Stimulated activated CD8-positive, alpha-beta memory T cell treated with anti-CD3 and anti-CD28 coated beads, Interleukin-2, amount 100 ng/mL, for 1 hour (primary cell): ENCODE measurements around the gene OR14A16.

ENCODE experiments used
- DNase-seq, 2 donors: peaks; one replicate each; pipeline ENCODE4 v3.0.0-alpha.2; 2020; ENCODE audit warnings: low read depth in 2 of 2

OR14A16 gene

GRCh38 chr1:247769603-247770002 is 54.3 kb downstream of the OR14A16 start:
- no peak for DNase-seq
